B cell (primary cell): ENCODE results near the gene CAT. TPM values are rescaled to one million over a fixed set of nuclear protein-coding genes. Genes with fewer than 3 reads are reported as not detected.

Experiments used
- ATAC-seq: fragments of 200-7000 bp; cut with Tn5 transposase; one replicate; pipeline ENCODE4 v1.10.0; 2021; ENCODE audit warnings: low read depth, mild to moderate bottlenecking, moderate number of reproducible peaks, moderate library complexity
- CTCF ChIA-PET: fragments of 350-600 bp; sonication (Branson Sonifier 250); formaldehyde crosslinking; loops from one replicate; lab custom pipeline; 2021; ENCODE audit warnings: antibody characterized with exemption, inconsistent platforms; lab: Charles Lee
- POLR2A ChIA-PET: fragments of 350-600 bp; sonication (Branson Sonifier 250); formaldehyde crosslinking; loops from one replicate; lab custom pipeline; 2021; ENCODE audit warnings: antibody characterized with exemption; lab: Charles Lee
- DNase-seq: peaks from one replicate; pipeline ENCODE4 v3.0.0; 2013
- H2AFZ ChIP-seq: 2 replicates; pipeline ENCODE4 v1.6.1; 2012; ENCODE audit warnings: mild to moderate bottlenecking, low read depth, low read length; ENCODE audit not compliant: insufficient read depth, poor library complexity, severe bottlenecking
- H3K27ac ChIP-seq, 2 donors: 1 replicate in 1 of 2; 2 replicates in 1 of 2; pipeline ENCODE4 v1.5.1; 2012 to 2013; ENCODE audit warnings: low read length in 2 of 2, mild to moderate bottlenecking in 2 of 2, moderate library complexity in 1 of 2
- H3K27me3 ChIP-seq, 4 experiments: fragments of 200-600 bp in 1 of 4; sonication (generic) in 1 of 4; replicated peaks in 1 of 4; 1 replicate in 2 of 4; 2 replicates in 2 of 4; pipeline versions ENCODE4 v1.6.1 to v1.7.0; 2013 to 2016; ENCODE audit warnings: low read length in 3 of 4, mild to moderate bottlenecking in 2 of 4, mixed read lengths in 1 of 4, moderate library complexity in 1 of 4; ENCODE audit not compliant: insufficient read depth in 4 of 4, control insufficient read depth in 3 of 4; ENCODE audit errors: control extremely low read depth in 1 of 4
- H3K36me3 ChIP-seq, 2 experiments: replicated peaks in 1 of 2; 1 replicate in 1 of 2; 2 replicates in 1 of 2; pipeline versions ENCODE4 v1.6.1 to v1.7.1; 2013; ENCODE audit warnings: low read length in 1 of 2; ENCODE audit not compliant: insufficient read depth in 2 of 2, control insufficient read depth in 1 of 2; ENCODE audit errors: control extremely low read depth in 1 of 2, extremely low read depth in 1 of 2
- H3K4me1 ChIP-seq, 2 donors: fragments of 200-600 bp in 1 of 2; sonication (generic) in 1 of 2; 1 replicate in 1 of 2; 2 replicates in 1 of 2; pipeline versions ENCODE4 v1.5.1 to v1.6.1; 2013 to 2017; ENCODE audit warnings: low read length in 2 of 2; ENCODE audit not compliant: control insufficient read depth in 2 of 2, insufficient read depth in 2 of 2
- H3K4me2 ChIP-seq: replicated peaks from 2 replicates; pipeline ENCODE3; 2012; ENCODE audit warnings: mild to moderate bottlenecking, low read depth, low read length; ENCODE audit not compliant: poor library complexity, severe bottlenecking
- H3K4me3 ChIP-seq, 5 experiments: fragments of 200-600 bp in 1 of 5; sonication (generic) in 1 of 5; 1 replicate in 3 of 5; 2 replicates in 2 of 5; pipeline versions ENCODE4 v1.5.1 to v1.7.0; 2011 to 2016; ENCODE audit warnings: low read length in 4 of 5, mild to moderate bottlenecking in 4 of 5, low read depth in 2 of 5, control low read depth in 1 of 5, moderate library complexity in 1 of 5; ENCODE audit not compliant: insufficient read depth in 1 of 5; ENCODE audit errors: control extremely low read depth in 1 of 5, extremely low read depth in 1 of 5
- H3K79me2 ChIP-seq: fragments of 200-600 bp; sonication (generic); one replicate; pipeline ENCODE4 v1.6.0; 2016; ENCODE audit warnings: low read length; ENCODE audit not compliant: control insufficient read depth, insufficient read depth
- H3K9ac ChIP-seq: fragments of 200-600 bp; sonication (generic); 2 replicates; pipeline ENCODE4 v1.6.1; 2017; ENCODE audit warnings: mild to moderate bottlenecking, low read length, moderate library complexity
- H3K9me3 ChIP-seq, 3 donors: one replicate each; pipeline versions ENCODE4 v1.6.1 to v1.7.1; 2013; ENCODE audit warnings: low read length in 2 of 3; ENCODE audit not compliant: control insufficient read depth in 2 of 3, insufficient read depth in 1 of 3; ENCODE audit errors: control extremely low read depth in 1 of 3
- H4K20me1 ChIP-seq: 2 replicates; pipeline ENCODE4 v1.6.0; 2012; ENCODE audit warnings: mild to moderate bottlenecking, low read length; ENCODE audit not compliant: insufficient read depth, control insufficient read depth, poor library complexity, severe bottlenecking
- H3K27ac Mint-ChIP-seq: one replicate; pipeline ENCODE4 v1.8.0; 2021; ENCODE audit warnings: mixed read lengths
- H3K27me3 Mint-ChIP-seq: one replicate; pipeline ENCODE4 v1.8.0; 2021; ENCODE audit warnings: mixed read lengths
- H3K4me1 Mint-ChIP-seq: one replicate; pipeline ENCODE4 v1.8.0; 2021; ENCODE audit warnings: mixed read lengths
- H3K4me3 Mint-ChIP-seq: one replicate; pipeline ENCODE4 v1.8.0; 2021; ENCODE audit warnings: mixed read lengths
- H3K9me3 Mint-ChIP-seq: one replicate; pipeline ENCODE4 v1.8.0; 2022; ENCODE audit warnings: mixed read lengths; ENCODE audit not compliant: insufficient read depth
- EZH2 ChIP-seq: IDR thresholded peaks from 2 replicates; pipeline ENCODE4 v1.6.1; 2012; ENCODE audit warnings: borderline replicate concordance, low read depth, mild to moderate bottlenecking, moderate library complexity, low read length; ENCODE audit not compliant: insufficient read depth, poor library complexity, severe bottlenecking
- WGBS: methylation state at CpG from one replicate; pipeline ENCODE4 v1.1.5; 2013; ENCODE audit warnings: missing lambda C conversion rate; ENCODE audit not compliant: insufficient coverage; 5-methylcytosine and 5-hydroxymethylcytosine counted together
- intact Hi-C: fragments of 100-400 bp; cut with micrococcal nuclease; formaldehyde crosslinking; loops from one replicate; pipeline ENCODE4 v1.10.0; 2022
- polyA plus RNA-seq: library from polyadenylated mRNA; depleted of rRNA; stranded (reverse); fragments of >200 nt; gene quantifications from 2 replicates; pipeline ENCODE4 v1.2.3, GENCODE V29; 2012
- total RNA-seq, 2 donors: library from RNA; stranded (reverse); fragments of 120-200 nt in 1 of 2; gene quantifications; 1 replicate in 1 of 2; 2 replicates in 1 of 2; pipeline versions ENCODE4 v1.2.3 to v1.2.4, GENCODE V29; 2013 to 2022
- TF ChIP-seq, protein P1 (sequence below): fragments of 200-600 bp; IDR thresholded peaks from one replicate; pipeline ENCODE4 v1.8.0; 2022; ENCODE audit warnings: antibody characterized with exemption, mild to moderate bottlenecking

The CAT gene
- total and polyA plus RNA-seq, 2 donors (not counting 1 experiment from before 2014, with no cell fraction given), result 83.2 to 91.7 TPM

DNA sequence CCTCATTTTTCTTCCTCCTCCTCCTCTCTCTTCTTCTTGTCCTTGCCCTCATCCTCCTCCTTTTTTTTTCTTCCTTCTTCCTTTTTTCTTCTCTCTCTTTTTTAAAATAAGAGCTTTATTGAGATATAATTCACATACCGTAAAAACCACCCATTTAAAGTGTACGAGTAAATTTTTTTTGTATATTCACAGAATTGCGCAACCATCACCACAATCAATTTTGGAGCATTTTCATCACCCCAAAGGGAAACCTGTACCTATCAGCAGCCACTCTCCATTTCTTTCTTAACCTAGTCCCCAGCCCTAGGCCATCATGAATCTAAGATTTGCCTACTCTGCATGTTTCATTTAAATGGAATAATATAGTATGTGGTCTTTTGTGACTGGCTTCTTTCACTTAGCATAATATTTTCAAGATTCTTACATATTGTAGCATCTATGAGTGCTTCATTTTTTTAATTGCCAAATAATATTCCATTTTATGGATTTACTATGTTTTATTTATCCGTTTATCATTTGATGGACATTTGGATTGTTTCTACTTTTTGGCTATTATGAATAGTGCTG is 35.0 kb downstream of the CAT start:
- Histone ChIP-seq H3K4me1 (no peaks in the 10 kb centered on the region), H2AFZ (no peak overlapping the region), H3K9me3 (no peaks in the 10 kb centered on the region), H3K4me3 (no peak overlapping the region), H4K20me1 (no peaks in the 10 kb centered on the region), H3K4me2 (no peak overlapping the region), H3K9ac (no peak overlapping the region), H3K36me3 (peaks cover 3 to 38% of the 10 kb centered on the region in 2 experiments), H3K27ac (no peak overlapping the region), H3K79me2 (no peaks in the 10 kb centered on the region), H3K27me3 (no peaks in the 10 kb centered on the region)
- POLR2A ChIA-PET, result no interaction called here
- CTCF ChIA-PET, result no interaction called here
- no peak for TF ChIP-seq EZH2
- TF ChIP-seq, protein P1, sequence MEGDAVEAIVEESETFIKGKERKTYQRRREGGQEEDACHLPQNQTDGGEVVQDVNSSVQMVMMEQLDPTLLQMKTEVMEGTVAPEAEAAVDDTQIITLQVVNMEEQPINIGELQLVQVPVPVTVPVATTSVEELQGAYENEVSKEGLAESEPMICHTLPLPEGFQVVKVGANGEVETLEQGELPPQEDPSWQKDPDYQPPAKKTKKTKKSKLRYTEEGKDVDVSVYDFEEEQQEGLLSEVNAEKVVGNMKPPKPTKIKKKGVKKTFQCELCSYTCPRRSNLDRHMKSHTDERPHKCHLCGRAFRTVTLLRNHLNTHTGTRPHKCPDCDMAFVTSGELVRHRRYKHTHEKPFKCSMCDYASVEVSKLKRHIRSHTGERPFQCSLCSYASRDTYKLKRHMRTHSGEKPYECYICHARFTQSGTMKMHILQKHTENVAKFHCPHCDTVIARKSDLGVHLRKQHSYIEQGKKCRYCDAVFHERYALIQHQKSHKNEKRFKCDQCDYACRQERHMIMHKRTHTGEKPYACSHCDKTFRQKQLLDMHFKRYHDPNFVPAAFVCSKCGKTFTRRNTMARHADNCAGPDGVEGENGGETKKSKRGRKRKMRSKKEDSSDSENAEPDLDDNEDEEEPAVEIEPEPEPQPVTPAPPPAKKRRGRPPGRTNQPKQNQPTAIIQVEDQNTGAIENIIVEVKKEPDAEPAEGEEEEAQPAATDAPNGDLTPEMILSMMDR, result no peak
- no peak overlapping the region for H3K4me3 Mint-ChIP-seq
- no peaks in the 10 kb centered on the region for H3K27me3 Mint-ChIP-seq
- no peak for DNase-seq
- H3K9me3 Mint-ChIP-seq, result no peaks in the 10 kb centered on the region
- H3K27ac Mint-ChIP-seq, result no peak overlapping the region
- ATAC-seq, result no peak
- H3K4me1 Mint-ChIP-seq, result no peaks in the 10 kb centered on the region
- no CpG with 5 or more reads among the region's 4 CpGs for WGBS
- intact Hi-C loops, result no loop called here

DNA sequence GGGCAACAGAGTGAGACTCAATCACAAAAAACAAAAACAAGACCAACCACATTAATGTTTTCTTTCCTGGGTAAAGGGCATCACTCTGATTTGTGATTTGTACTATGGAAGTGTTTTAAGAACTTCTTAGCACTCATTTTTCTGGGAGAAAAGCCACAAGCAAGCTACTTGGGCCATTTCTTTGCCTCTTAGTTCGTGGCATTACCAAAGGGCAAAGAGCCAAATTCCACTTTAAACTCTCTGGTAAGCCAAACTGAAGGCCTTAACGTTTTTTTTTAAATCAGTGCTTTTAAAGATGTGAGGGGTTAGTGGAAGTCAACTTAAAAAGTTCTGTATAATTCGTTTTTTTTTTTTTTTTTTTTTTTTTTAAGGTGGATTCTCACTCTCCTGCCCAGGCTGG is 36.9 kb downstream of the CAT start:
- H3K9me3 Mint-ChIP-seq, result no peaks in the 10 kb centered on the region
- Histone ChIP-seq H4K20me1 (no peaks in the 10 kb centered on the region), H3K4me2 (no peak overlapping the region), H3K27me3 (no peaks in the 10 kb centered on the region), H3K27ac (no peak overlapping the region), H3K4me1 (no peaks in the 10 kb centered on the region), H2AFZ (no peak overlapping the region), H3K9ac (no peak overlapping the region), H3K9me3 (no peaks in the 10 kb centered on the region), H3K36me3 (peaks cover 1 to 19% of the 10 kb centered on the region in 2 experiments), H3K79me2 (no peaks in the 10 kb centered on the region), H3K4me3 (no peak overlapping the region)
- intact Hi-C loops, result no loop called here
- ChIA-PET CTCF (no interaction called here), POLR2A (no interaction called here)
- no peaks in the 10 kb centered on the region for H3K4me1 Mint-ChIP-seq
- TF ChIP-seq EZH2, result no peak
- TF ChIP-seq, protein P1, result no peak
- no peak for ATAC-seq
- H3K4me3 Mint-ChIP-seq, result no peak overlapping the region
- H3K27ac Mint-ChIP-seq, result no peak overlapping the region
- no peak for DNase-seq
- H3K27me3 Mint-ChIP-seq, result peaks cover 3% of the 10 kb centered on the region
- WGBS, result no CpG with 5 or more reads among the region's 3 CpGs
